ENCODE results near the gene PPFIA3.

The PPFIA3 gene

DNA sequence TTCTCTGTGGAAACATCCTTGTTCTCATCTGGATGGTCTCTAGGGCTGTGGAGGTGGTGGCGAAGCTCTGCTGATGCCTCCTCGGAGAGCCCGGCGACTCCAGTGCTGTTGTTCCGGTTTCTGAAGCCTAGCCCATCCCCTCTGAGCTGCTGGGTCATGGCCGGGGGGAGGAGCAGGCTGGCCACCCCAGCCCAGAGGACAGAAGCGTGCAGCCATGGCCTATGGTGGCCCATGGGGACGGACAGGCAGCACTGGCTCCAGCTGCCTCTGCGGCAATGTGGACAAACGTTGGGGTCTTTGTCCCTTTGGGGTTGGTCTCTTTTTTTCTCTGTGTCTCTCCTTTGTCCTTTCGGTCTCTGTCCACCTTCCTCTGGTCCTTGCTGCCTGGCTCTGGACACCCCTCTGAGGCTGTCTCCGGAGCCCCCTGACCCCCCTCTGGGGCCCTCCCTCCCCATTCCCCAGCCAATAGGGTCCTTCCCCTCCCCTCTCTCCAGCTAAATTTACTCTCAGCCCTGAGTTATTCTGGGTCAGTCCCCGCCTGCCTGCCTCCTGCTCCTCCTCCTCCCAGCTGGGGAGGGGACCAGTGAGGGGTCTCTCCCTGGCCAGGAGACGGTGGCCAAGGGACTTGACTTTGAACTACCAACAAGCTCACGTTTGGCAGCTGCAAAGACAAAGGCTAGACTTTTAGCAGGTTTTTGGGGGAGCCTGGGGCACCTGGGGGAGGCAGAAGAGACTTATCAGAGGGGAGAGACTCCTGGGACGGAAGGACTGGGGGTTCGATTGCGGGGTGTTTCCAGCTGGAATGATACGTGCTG is 35.9 kb downstream of the PPFIA3 start, which contains the start of gene HRC:
TSS of gene HRC (minus strand) at position 392 of the 815 bp plus-strand sequence. CDS start at position 233, 159 bp downstream.
- Histone ChIP-seq H3K4me1 (ENCODE audit: insufficient read depth, low read length) (peaks cover 4% of the 10 kb centered on the region; the same call in 1 of the 2 replicates), H3K36me3 (ENCODE audit: insufficient read depth, low read depth, low read length) (no peaks in the 10 kb centered on the region), H3K4me3 (ENCODE audit: low read length) (no peak within 1 kb of the TSS), H3K27ac (ENCODE audit: low read length) (no peak within 1 kb of the TSS), H3K27me3 (ENCODE audit: insufficient read depth, low read length) (peaks cover 52% of the 10 kb centered on the region), H3K9me3 (ENCODE audit: insufficient read depth, low read depth, low read length) (no peaks in the 10 kb centered on the region), H3K9ac (ENCODE audit: low read depth, low read length) (no peak within 1 kb of the TSS)

DNA sequence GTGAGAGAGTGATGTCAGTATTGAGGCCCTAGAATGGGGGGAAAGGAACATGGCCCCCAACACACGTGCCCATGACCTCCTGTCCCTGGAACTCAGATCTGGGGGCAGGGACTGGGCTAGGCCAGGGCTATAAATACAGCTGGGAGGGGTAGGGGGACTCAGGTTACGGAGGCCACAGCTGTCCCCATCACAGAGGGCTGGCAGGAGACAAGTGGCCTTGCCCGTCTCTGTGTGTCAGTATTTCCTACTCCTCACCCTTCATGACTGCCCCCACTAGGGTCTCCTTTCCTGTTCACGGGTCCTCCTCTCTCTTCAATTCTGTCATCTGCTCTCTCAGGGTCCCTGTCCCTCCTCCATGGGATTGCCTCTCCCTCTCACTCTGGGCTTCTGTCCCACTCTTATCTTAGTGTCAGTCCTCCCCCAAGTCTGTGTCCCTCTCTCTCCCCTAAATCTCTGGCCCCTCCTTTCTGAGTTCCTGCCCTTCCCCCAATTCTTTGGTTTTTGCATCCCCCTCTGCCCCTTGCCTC is 36.5 kb downstream of the PPFIA3 start:
- no peak overlapping the region for H3K27ac ChIP-seq (ENCODE audit: low read length)
- no peaks in the 10 kb centered on the region for H3K9me3 ChIP-seq (ENCODE audit: insufficient read depth, low read depth, low read length)
- H3K27me3 ChIP-seq (ENCODE audit: insufficient read depth, low read length) = peaks cover 51% of the 10 kb centered on the region

DNA sequence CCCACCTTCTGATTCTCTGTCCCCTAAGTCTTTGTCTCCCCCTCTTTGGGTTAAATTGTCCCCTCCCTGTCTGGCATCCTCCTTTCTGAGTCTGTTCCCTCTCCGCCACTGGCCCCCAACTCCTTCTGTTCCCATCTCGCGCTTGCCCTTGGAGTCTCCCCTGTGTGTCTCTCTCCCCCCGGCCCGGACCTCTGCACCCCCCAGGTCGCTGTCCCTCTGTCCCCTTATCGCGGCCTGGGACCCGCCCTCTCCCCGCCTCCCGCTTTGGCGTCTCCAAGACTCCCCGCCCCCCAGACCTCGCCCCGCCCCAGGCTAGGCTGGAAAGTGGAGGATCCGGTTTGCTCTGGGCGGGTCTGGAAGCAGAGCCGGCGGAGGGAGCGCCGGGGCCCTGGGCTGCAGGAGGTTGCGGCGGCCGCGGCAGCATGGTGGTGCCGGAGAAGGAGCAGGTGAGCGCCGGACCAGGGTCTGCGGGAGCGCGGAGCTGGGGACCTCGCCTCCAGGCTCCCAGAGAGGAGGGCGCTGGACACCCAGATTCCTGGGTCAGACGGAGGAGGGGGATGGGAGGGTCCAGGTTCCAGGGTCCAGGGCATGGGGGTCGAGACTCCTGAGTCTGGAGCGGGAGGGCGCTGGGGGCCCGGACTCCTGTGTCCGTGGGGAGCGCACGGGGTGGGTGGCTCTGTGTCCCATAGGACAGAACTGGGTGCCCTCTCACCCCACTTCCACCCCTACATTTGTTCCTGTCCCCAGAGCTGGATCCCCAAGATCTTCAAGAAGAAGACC is 38.3 kb downstream of the PPFIA3 start, which contains the start of gene TRPM4:
TSS of gene TRPM4 (plus strand) at position 348 of the 780 bp plus-strand sequence. CDS start at position 423, 75 bp downstream.
- Histone ChIP-seq H3K36me3 (ENCODE audit: insufficient read depth, low read depth, low read length) (no peaks in the 10 kb centered on the region), H3K4me3 (ENCODE audit: low read length) (peak within 1 kb of the TSS; percentile 86), H3K9me3 (ENCODE audit: insufficient read depth, low read depth, low read length) (no peaks in the 10 kb centered on the region), H3K9ac (ENCODE audit: low read depth, low read length) (peak within 1 kb of the TSS; percentile 59; the same call in 1 of the 2 replicates), H3K27ac (ENCODE audit: low read length) (no peak within 1 kb of the TSS), H3K4me1 (ENCODE audit: insufficient read depth, low read length) (peaks cover 4% of the 10 kb centered on the region; the same call in 1 of the 2 replicates), H3K27me3 (ENCODE audit: insufficient read depth, low read length) (peaks cover 45% of the 10 kb centered on the region)

More for the DNA sequence above, 36.5 kb downstream of the PPFIA3 start:
- H3K4me1 ChIP-seq (ENCODE audit: insufficient read depth, low read length) = peaks cover 4% of the 10 kb centered on the region; the same call in 1 of the 2 replicates
- H3K9ac ChIP-seq (ENCODE audit: low read depth, low read length) = no peak overlapping the region
- no peak overlapping the region for H3K4me3 ChIP-seq (ENCODE audit: low read length)
- H3K36me3 ChIP-seq (ENCODE audit: insufficient read depth, low read depth, low read length) = no peaks in the 10 kb centered on the region

- Histone ChIP-seq H3K9ac (ENCODE audit: low read depth, low read length) (no peak overlapping the region), H3K27me3 (ENCODE audit: insufficient read depth, low read length) (peaks cover 30% of the 10 kb centered on the region; the same call in 1 of the 2 replicates), H3K9me3 (ENCODE audit: insufficient read depth, low read depth, low read length) (no peaks in the 10 kb centered on the region), H3K4me3 (ENCODE audit: low read length) (no peak overlapping the region), H3K4me1 (ENCODE audit: insufficient read depth, low read length) (peaks cover 8% of the 10 kb centered on the region), H3K36me3 (ENCODE audit: insufficient read depth, low read depth, low read length) (no peaks in the 10 kb centered on the region), H3K27ac (ENCODE audit: low read length) (no peak overlapping the region)
These were observed 41.3 kb downstream of the PPFIA3 start for GRCh38 chr19:49160450-49161189.

- H3K4me3 ChIP-seq (ENCODE audit: low read length) = no peak overlapping the region
- H3K4me1 ChIP-seq (ENCODE audit: insufficient read depth, low read length) = peaks cover 4% of the 10 kb centered on the region
- no peaks in the 10 kb centered on the region for H3K36me3 ChIP-seq (ENCODE audit: insufficient read depth, low read depth, low read length)
- no peak overlapping the region for H3K27ac ChIP-seq (ENCODE audit: low read length)
- no peaks in the 10 kb centered on the region for H3K9me3 ChIP-seq (ENCODE audit: insufficient read depth, low read depth, low read length)
- H3K9ac ChIP-seq (ENCODE audit: low read depth, low read length) = no peak overlapping the region
- H3K27me3 ChIP-seq (ENCODE audit: insufficient read depth, low read length) = peaks cover 34% of the 10 kb centered on the region; the same call in 1 of the 2 replicates
These were observed 42.6 kb downstream of the PPFIA3 start for GRCh38 chr19:49161987-49162386.

- no peaks in the 10 kb centered on the region for H3K9me3 ChIP-seq (ENCODE audit: insufficient read depth, low read depth, low read length)
- peak overlapping the region; percentile 51; the same call in 1 of the 2 replicates for H3K4me3 ChIP-seq (ENCODE audit: low read length)
- peaks cover 19% of the 10 kb centered on the region; the same call in 1 of the 2 replicates for H3K27me3 ChIP-seq (ENCODE audit: insufficient read depth, low read length)
- H3K4me1 ChIP-seq (ENCODE audit: insufficient read depth, low read length) = peaks cover 4% of the 10 kb centered on the region
- no peak overlapping the region for H3K27ac ChIP-seq (ENCODE audit: low read length)
- peak overlapping the region; percentile 27; the same call in 1 of the 2 replicates for H3K9ac ChIP-seq (ENCODE audit: low read depth, low read length)
- no peaks in the 10 kb centered on the region for H3K36me3 ChIP-seq (ENCODE audit: insufficient read depth, low read depth, low read length)
These were observed 45.9 kb downstream of the PPFIA3 start for GRCh38 chr19:49165111-49165750.

- Histone ChIP-seq H3K4me3 (ENCODE audit: low read length) (peak overlapping the region; percentile 51; the same call in 1 of the 2 replicates), H3K27me3 (ENCODE audit: insufficient read depth, low read length) (peaks cover 19% of the 10 kb centered on the region; the same call in 1 of the 2 replicates), H3K27ac (ENCODE audit: low read length) (no peak overlapping the region), H3K9me3 (ENCODE audit: insufficient read depth, low read depth, low read length) (no peaks in the 10 kb centered on the region), H3K9ac (ENCODE audit: low read depth, low read length) (no peak overlapping the region), H3K4me1 (ENCODE audit: insufficient read depth, low read length) (peaks cover 4% of the 10 kb centered on the region), H3K36me3 (ENCODE audit: insufficient read depth, low read depth, low read length) (no peaks in the 10 kb centered on the region)
These were observed 46.5 kb downstream of the PPFIA3 start for GRCh38 chr19:49165865-49166301.

- H3K27me3 ChIP-seq (ENCODE audit: insufficient read depth, low read length) = peaks cover 19% of the 10 kb centered on the region; the same call in 1 of the 2 replicates
- no peaks in the 10 kb centered on the region for H3K9me3 ChIP-seq (ENCODE audit: insufficient read depth, low read depth, low read length)
- peaks cover 4% of the 10 kb centered on the region for H3K4me1 ChIP-seq (ENCODE audit: insufficient read depth, low read length)
- H3K4me3 ChIP-seq (ENCODE audit: low read length) = no peak overlapping the region
- H3K36me3 ChIP-seq (ENCODE audit: insufficient read depth, low read depth, low read length) = peaks cover 4% of the 10 kb centered on the region; the same call in 1 of the 2 replicates
- no peak overlapping the region for H3K9ac ChIP-seq (ENCODE audit: low read depth, low read length)
- no peak overlapping the region for H3K27ac ChIP-seq (ENCODE audit: low read length)
These were observed 48.6 kb downstream of the PPFIA3 start for GRCh38 chr19:49167857-49168409.

GRCh38 chr19:49168421-49168820 is 49.1 kb downstream of the PPFIA3 start:
- H3K36me3 ChIP-seq (ENCODE audit: insufficient read depth, low read depth, low read length) = peaks cover 4% of the 10 kb centered on the region; the same call in 1 of the 2 replicates
- H3K9me3 ChIP-seq (ENCODE audit: insufficient read depth, low read depth, low read length) = no peaks in the 10 kb centered on the region
- H3K27ac ChIP-seq (ENCODE audit: low read length) = no peak overlapping the region
- no peak overlapping the region for H3K9ac ChIP-seq (ENCODE audit: low read depth, low read length)
- no peak overlapping the region for H3K4me3 ChIP-seq (ENCODE audit: low read length)
- peaks cover 4% of the 10 kb centered on the region for H3K4me1 ChIP-seq (ENCODE audit: insufficient read depth, low read length)
- H3K27me3 ChIP-seq (ENCODE audit: insufficient read depth, low read length) = peaks cover 19% of the 10 kb centered on the region; the same call in 1 of the 2 replicates

DNA sequence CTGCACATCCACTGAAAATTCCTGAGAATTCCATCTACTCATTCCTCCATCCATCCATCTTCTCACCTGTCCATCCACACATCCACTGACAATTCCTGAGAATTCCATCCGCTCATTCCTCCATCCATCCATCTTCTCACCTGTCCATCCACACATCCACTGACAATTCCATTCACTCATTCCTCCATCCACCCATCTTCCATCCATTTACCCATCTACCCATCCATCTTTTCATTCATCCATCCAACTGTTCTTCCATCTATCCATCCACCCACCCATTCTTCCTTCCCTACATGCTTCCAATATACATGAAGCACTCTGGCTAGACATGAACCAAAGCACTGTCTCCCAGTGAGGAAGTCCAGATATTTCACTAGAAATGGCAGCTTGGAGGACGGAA is 53.9 kb downstream of the PPFIA3 start:
- H3K9ac ChIP-seq (ENCODE audit: low read depth, low read length) = no peak overlapping the region
- H3K4me1 ChIP-seq (ENCODE audit: insufficient read depth, low read length) = no peaks in the 10 kb centered on the region
- H3K4me3 ChIP-seq (ENCODE audit: low read length) = no peak overlapping the region
- H3K27ac ChIP-seq (ENCODE audit: low read length) = no peak overlapping the region
- H3K36me3 ChIP-seq (ENCODE audit: insufficient read depth, low read depth, low read length) = peaks cover 4% of the 10 kb centered on the region; the same call in 1 of the 2 replicates
- no peaks in the 10 kb centered on the region for H3K9me3 ChIP-seq (ENCODE audit: insufficient read depth, low read depth, low read length)
- no peaks in the 10 kb centered on the region for H3K27me3 ChIP-seq (ENCODE audit: insufficient read depth, low read length)

All from iPS-20b (cell line).